PFSK-1 (cell line): ENCODE results near the gene PMPCA.

Experiments used
- FOXP2 ChIP-seq: optimal IDR thresholded peaks from 2 replicates; pipeline ENCODE3; 2011; ENCODE audit warnings: borderline replicate concordance, control low read depth, inconsistent platforms; ENCODE audit not compliant: insufficient read depth; ENCODE audit errors: extremely low read length, extremely low read depth
- POLR2AphosphoS5 ChIP-seq: IDR thresholded peaks from 2 replicates; pipeline ENCODE4 v1.6.1; 2012; ENCODE audit warnings: low read depth, mild to moderate bottlenecking, control low read depth, low read length, moderate library complexity
- REST ChIP-seq, 2 experiments: IDR thresholded peaks; 2 replicates each; pipeline versions ENCODE4 v1.6.1 to v1.8.0; 2011 to 2012; ENCODE audit warnings: low read depth in 2 of 2, low read length in 2 of 2, control low read depth in 1 of 2, inconsistent platforms in 1 of 2, mild to moderate bottlenecking in 1 of 2, moderate library complexity in 1 of 2; ENCODE audit not compliant: insufficient read depth in 1 of 2
- SIN3A ChIP-seq: IDR thresholded peaks from 2 replicates; pipeline ENCODE4 v1.6.1; 2012; ENCODE audit warnings: mild to moderate bottlenecking, low read length, moderate library complexity, borderline replicate concordance; ENCODE audit not compliant: insufficient read depth
- TAF1 ChIP-seq: IDR thresholded peaks from 2 replicates; pipeline ENCODE4 v1.6.1; 2012; ENCODE audit warnings: low read length, control low read depth, borderline replicate concordance; ENCODE audit not compliant: insufficient read depth

GRCh38 chr9:136389396-136389795 lies 21.1 kb upstream of the PMPCA start:
- TF ChIP-seq SIN3A, result no peak
- TF ChIP-seq TAF1, result no peak
- TF ChIP-seq FOXP2, result no peak
- no peak for TF ChIP-seq REST (IDR thresholded peaks at IDR 0.05; ENCODE audit: insufficient read depth in 1 of 2, low read depth in 2 of 2, low read length in 2 of 2)
- no peak for TF ChIP-seq POLR2AphosphoS5
